Endothelial cell of umbilical vein (primary cell): ENCODE data around the gene GALNT9. TPM values are rescaled to one million over a fixed set of nuclear protein-coding genes. Genes with fewer than 3 reads are reported as not detected.

Experiments used
- BruUV-seq: library from RNA; stranded (reverse); fragments of 400-500 nt; replicated peaks from 2 replicates; lab custom pipeline; 2021; lab: Mats Ljungman, UMichigan
- CTCF ChIA-PET: fragments of 300-600, 350-600 bp; sonication (Branson Sonifier 250); formaldehyde crosslinking; loops from one replicate; lab custom pipeline; 2021; ENCODE audit warnings: antibody characterized with exemption, inconsistent platforms; lab: Charles Lee
- POLR2A ChIA-PET: fragments of 300-600, 350-600 bp; sonication (Branson Sonifier 250); formaldehyde crosslinking; loops from one replicate; lab custom pipeline; 2021; ENCODE audit warnings: antibody characterized with exemption, inconsistent platforms; lab: Charles Lee
- DNase-seq: peaks from one replicate; pipeline ENCODE4 v3.0.0-alpha.2; 2011; ENCODE audit warnings: low read depth, low spot score
- FAIRE-seq: peaks from 2 replicates; lab custom pipeline; 2011; peaks lifted over from hg19 to GRCh38; lab: Jason Lieb, UNC
- H2AFZ ChIP-seq: 2 replicates; pipeline ENCODE4 v1.6.0; 2012; ENCODE audit warnings: low read depth, low read length, control low read depth, inconsistent platforms
- H3K27ac ChIP-seq: 2 replicates; pipeline ENCODE4 v1.5.1; 2011; ENCODE audit warnings: low read depth, mild to moderate bottlenecking, control low read depth, low read length, moderate library complexity; ENCODE audit not compliant: insufficient read depth
- H3K27me3 ChIP-seq, 2 experiments: 2 replicates each; pipeline versions ENCODE4 v1.6.0 to v1.6.1; 2011; ENCODE audit warnings: low read length in 2 of 2, mixed read lengths in 1 of 2; ENCODE audit not compliant: control insufficient read depth in 2 of 2, insufficient read depth in 2 of 2
- H3K36me3 ChIP-seq, 2 experiments: 2 replicates in 1 of 2; 3 replicates in 1 of 2; pipeline ENCODE4 v1.5.1; 2011; ENCODE audit warnings: low read length in 2 of 2, mild to moderate bottlenecking in 1 of 2, moderate library complexity in 1 of 2; ENCODE audit not compliant: control insufficient read depth in 2 of 2, insufficient read depth in 2 of 2; ENCODE audit errors: extremely low read depth in 1 of 2
- H3K4me1 ChIP-seq: 3 replicates; pipeline ENCODE4 v1.5.1; 2011; ENCODE audit warnings: mild to moderate bottlenecking, low read length; ENCODE audit not compliant: control insufficient read depth, insufficient read depth; ENCODE audit errors: extremely low read depth
- H3K4me2 ChIP-seq: 2 replicates; pipeline ENCODE4 v1.6.1; 2011; ENCODE audit warnings: low read length, control low read depth, mixed read lengths; ENCODE audit not compliant: insufficient read depth
- H3K4me3 ChIP-seq, 3 experiments: fragments of 200-600 bp in 1 of 3; sonication (generic), shearing (Covaris generic) in 1 of 3; replicated peaks in 1 of 3; 2 replicates each; pipeline ENCODE4 v1.5.1; 2011 to 2016; ENCODE audit warnings: control low read depth in 3 of 3, low read length in 3 of 3, mild to moderate bottlenecking in 2 of 3, inconsistent platforms in 1 of 3, low read depth in 1 of 3, moderate library complexity in 1 of 3; ENCODE audit not compliant: insufficient read depth in 1 of 3
- H3K79me2 ChIP-seq: 2 replicates; pipeline ENCODE4 v1.6.0; 2012; ENCODE audit warnings: low read length, inconsistent platforms; ENCODE audit not compliant: control insufficient read depth, insufficient read depth
- H3K9ac ChIP-seq: replicated peaks from 2 replicates; pipeline ENCODE3; 2011; ENCODE audit warnings: low read length, control low read depth; ENCODE audit not compliant: insufficient read depth; ENCODE audit errors: extremely low read depth
- H3K9me1 ChIP-seq: replicated peaks from 3 replicates; pipeline ENCODE4 v1.6.0; 2011; ENCODE audit warnings: mild to moderate bottlenecking, low read length; ENCODE audit not compliant: control insufficient read depth, insufficient read depth; ENCODE audit errors: extremely low read depth
- H3K9me3 ChIP-seq: replicated peaks from 2 replicates; pipeline ENCODE4 v1.5.1; 2012; ENCODE audit warnings: low read length, inconsistent platforms; ENCODE audit not compliant: control insufficient read depth, insufficient read depth
- H4K20me1 ChIP-seq: replicated peaks from 2 replicates; pipeline ENCODE3; 2011; ENCODE audit warnings: mild to moderate bottlenecking, low read length; ENCODE audit not compliant: control insufficient read depth, insufficient read depth; ENCODE audit errors: extremely low read depth
- EZH2 ChIP-seq: IDR thresholded peaks from 2 replicates; pipeline ENCODE4 v1.6.1; 2012; ENCODE audit warnings: borderline replicate concordance, low read depth, mild to moderate bottlenecking, moderate library complexity, low read length, inconsistent platforms; ENCODE audit not compliant: severe bottlenecking
- FOS ChIP-seq: IDR thresholded peaks from 2 replicates; pipeline ENCODE4 v1.6.1; 2011; ENCODE audit warnings: mild to moderate bottlenecking, low read length, moderate library complexity, borderline replicate concordance; ENCODE audit not compliant: insufficient read depth
- GATA2 ChIP-seq: IDR thresholded peaks from 2 replicates; pipeline ENCODE4 v1.7.0; 2011; ENCODE audit warnings: low read depth, mild to moderate bottlenecking, moderate library complexity, mixed read lengths, low read length; ENCODE audit not compliant: insufficient read length, insufficient read depth
- JUN ChIP-seq: IDR thresholded peaks from 2 replicates; pipeline ENCODE4 v1.6.1; 2011; ENCODE audit warnings: borderline replicate concordance, low read depth; ENCODE audit not compliant: insufficient read length, insufficient read depth
- MYC ChIP-seq: IDR thresholded peaks from one replicate; pipeline ENCODE4 v1.6.1; 2011; ENCODE audit warnings: mild to moderate bottlenecking, low read depth, low read length
- POLR2A ChIP-seq: IDR thresholded peaks from 2 replicates; pipeline ENCODE4 v1.6.1; 2012; ENCODE audit warnings: low read depth, mild to moderate bottlenecking, control low read depth, low read length
- POLR2AphosphoS5 ChIP-seq: IDR thresholded peaks from 2 replicates; pipeline ENCODE4 v1.6.1; 2012; ENCODE audit warnings: low read depth, mild to moderate bottlenecking, control low read depth, low read length, moderate library complexity; ENCODE audit not compliant: insufficient read depth
- dilution Hi-C: fragments of 300-500 bp; cut with MboI; formaldehyde crosslinking; loops from one replicate; pipeline ENCODE4 v1.15.0; 2019; ENCODE audit warnings: low sequenced_read_pairs; ENCODE audit not compliant: extremely low pct_ligation_motif_present
- intact Hi-C: fragments of 100-400 bp; cut with micrococcal nuclease; formaldehyde crosslinking; loops from one replicate; pipeline ENCODE4 v1.10.0; 2022
- polyA plus RNA-seq, 4 experiments: library from polyadenylated mRNA; depleted of rRNA in 3 of 4; stranded (reverse) in 3 of 4; unstranded in 1 of 4; fragments of >200 nt; gene quantifications; 2 replicates each; pipeline versions ENCODE4 v1.2.1 to v1.2.3, GENCODE V29; 2011 to 2012; ENCODE audit warnings: missing spikeins in 1 of 4
- total RNA-seq: library from RNA; stranded (reverse); gene quantifications from 2 replicates; pipeline ENCODE4 v1.2.3, GENCODE V29; 2021
- TF ChIP-seq, protein P1 (sequence below): IDR thresholded peaks from 2 replicates; pipeline ENCODE4 v1.6.1; 2011; ENCODE audit not compliant: insufficient read depth, insufficient read length
- TF ChIP-seq, protein P2 (sequence below), 2 donors: IDR thresholded peaks; 1 replicate in 1 of 2; 2 replicates in 1 of 2; pipeline ENCODE4 v1.5.1; 2011; ENCODE audit warnings: low read length in 2 of 2, mild to moderate bottlenecking in 2 of 2, moderate library complexity in 2 of 2, control low read depth in 1 of 2, inconsistent platforms in 1 of 2, low read depth in 1 of 2; ENCODE audit not compliant: insufficient read depth in 1 of 2; ENCODE audit errors: extremely low read depth in 1 of 2

GALNT9 gene
- total and polyA plus RNA-seq, 2 donors (not counting 3 experiments of a cell fraction or from before 2014, with no cell fraction given): 0.14 to 0.73 TPM

GRCh38 chr12:132337557-132337956 is 8.2 kb upstream of the GALNT9 start:
- H3K9ac ChIP-seq: no peak overlapping the region
- H3K36me3 ChIP-seq: no peaks in the 10 kb centered on the region
- no TSS peak for BruUV-seq
- no peaks in the 10 kb centered on the region for H3K9me1 ChIP-seq
- DNase-seq (no peak), FAIRE-seq (no peak)
- TF ChIP-seq, protein P1, sequence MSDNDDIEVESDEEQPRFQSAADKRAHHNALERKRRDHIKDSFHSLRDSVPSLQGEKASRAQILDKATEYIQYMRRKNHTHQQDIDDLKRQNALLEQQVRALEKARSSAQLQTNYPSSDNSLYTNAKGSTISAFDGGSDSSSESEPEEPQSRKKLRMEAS: no peak
- TF ChIP-seq GATA2: no peak
- no peak for TF ChIP-seq EZH2
- TF ChIP-seq MYC: no peak
- TF ChIP-seq POLR2AphosphoS5: no peak
- TF ChIP-seq JUN: no peak
- TF ChIP-seq FOS: no peak
- TF ChIP-seq POLR2A: no peak
- TF ChIP-seq, protein P2, sequence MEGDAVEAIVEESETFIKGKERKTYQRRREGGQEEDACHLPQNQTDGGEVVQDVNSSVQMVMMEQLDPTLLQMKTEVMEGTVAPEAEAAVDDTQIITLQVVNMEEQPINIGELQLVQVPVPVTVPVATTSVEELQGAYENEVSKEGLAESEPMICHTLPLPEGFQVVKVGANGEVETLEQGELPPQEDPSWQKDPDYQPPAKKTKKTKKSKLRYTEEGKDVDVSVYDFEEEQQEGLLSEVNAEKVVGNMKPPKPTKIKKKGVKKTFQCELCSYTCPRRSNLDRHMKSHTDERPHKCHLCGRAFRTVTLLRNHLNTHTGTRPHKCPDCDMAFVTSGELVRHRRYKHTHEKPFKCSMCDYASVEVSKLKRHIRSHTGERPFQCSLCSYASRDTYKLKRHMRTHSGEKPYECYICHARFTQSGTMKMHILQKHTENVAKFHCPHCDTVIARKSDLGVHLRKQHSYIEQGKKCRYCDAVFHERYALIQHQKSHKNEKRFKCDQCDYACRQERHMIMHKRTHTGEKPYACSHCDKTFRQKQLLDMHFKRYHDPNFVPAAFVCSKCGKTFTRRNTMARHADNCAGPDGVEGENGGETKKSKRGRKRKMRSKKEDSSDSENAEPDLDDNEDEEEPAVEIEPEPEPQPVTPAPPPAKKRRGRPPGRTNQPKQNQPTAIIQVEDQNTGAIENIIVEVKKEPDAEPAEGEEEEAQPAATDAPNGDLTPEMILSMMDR (IDR thresholded peaks at IDR 0.05; ENCODE audit: extremely low read depth in 1 of 2, insufficient read depth in 1 of 2, low read depth in 1 of 2, low read length in 2 of 2): no peak
- no peaks in the 10 kb centered on the region for H3K27me3 ChIP-seq
- H3K27ac ChIP-seq: no peak overlapping the region
- no peaks in the 10 kb centered on the region for H3K9me3 ChIP-seq
- no peaks in the 10 kb centered on the region for H3K79me2 ChIP-seq
- no peak overlapping the region for H3K4me3 ChIP-seq
- no peaks in the 10 kb centered on the region for H3K4me1 ChIP-seq
- intact Hi-C loops (no loop called here), dilution Hi-C loops (no loop called here)
- no peak overlapping the region for H3K4me2 ChIP-seq
- H2AFZ ChIP-seq: no peak overlapping the region
- H4K20me1 ChIP-seq: no peaks in the 10 kb centered on the region
- ChIA-PET CTCF (interaction anchor here (1.2 kb wide), 1 partner anchor 10 kb away, joined by 4 read pairs; no protein-coding TSS in a partner anchor), POLR2A (no interaction called here)
